NCI-H1694 treated with DMSO at 0.1 percent for 48 hours (cell line): ENCODE results near the gene KCNQ2.

Experiments used
- DNase-seq: peaks from one replicate; lab custom pipeline; 2025; lab: John Stamatoyannopoulos, UW

KCNQ2 gene

DNA sequence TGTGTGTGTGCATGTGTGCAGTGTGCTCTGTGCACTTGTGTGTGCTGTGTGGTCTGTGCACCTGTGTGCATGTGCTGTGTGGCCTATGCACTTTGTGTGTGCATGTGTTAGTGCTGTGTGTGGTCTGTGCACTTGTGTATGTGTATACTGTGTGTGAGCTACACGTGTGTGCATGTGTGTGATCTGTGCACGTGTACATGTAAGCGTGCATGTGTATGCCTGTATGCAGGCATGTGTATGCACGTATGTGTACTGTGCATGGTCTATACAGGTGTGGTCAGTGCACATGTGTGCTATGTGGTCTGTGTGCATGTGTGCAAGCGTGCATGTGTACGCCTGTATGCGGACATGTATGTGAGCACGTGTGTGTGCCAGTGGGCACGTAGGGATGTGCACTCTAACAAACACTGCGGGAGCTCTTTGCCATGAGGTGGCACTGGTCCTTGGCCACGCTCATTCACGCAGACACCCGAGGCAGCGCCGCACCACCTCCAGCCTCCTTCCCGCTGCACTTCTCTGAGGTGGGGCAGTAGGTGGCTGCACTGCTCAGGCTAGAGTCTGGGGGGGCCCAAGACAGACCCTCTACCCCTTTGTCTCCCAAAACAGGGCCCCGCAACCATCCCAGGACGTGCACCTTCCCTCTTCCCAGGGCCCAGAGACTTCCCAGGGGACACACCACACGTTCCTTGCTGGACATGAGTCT lies 68.9 kb downstream of the KCNQ2 start:
- no peak for DNase-seq

DNA sequence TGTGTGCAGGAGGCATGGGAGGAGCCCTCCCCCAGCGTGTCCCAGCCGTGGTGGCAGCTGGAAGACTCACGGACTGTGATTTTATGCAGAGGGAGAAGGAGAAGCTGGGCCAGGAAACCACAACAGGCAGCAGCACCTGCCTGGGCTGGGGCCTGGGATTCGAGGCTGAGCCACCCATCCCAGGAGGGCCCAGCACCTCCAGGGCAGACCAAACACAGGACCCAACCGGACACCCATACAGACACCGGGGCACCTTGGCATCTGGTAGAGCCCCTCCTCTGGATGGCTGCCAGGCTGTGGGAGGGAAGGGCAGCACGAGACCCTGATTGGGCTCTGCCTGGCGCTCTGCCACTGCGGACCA lies 69.6 kb downstream of the KCNQ2 start:
- DNase-seq: peak; percentile 20

DNA sequence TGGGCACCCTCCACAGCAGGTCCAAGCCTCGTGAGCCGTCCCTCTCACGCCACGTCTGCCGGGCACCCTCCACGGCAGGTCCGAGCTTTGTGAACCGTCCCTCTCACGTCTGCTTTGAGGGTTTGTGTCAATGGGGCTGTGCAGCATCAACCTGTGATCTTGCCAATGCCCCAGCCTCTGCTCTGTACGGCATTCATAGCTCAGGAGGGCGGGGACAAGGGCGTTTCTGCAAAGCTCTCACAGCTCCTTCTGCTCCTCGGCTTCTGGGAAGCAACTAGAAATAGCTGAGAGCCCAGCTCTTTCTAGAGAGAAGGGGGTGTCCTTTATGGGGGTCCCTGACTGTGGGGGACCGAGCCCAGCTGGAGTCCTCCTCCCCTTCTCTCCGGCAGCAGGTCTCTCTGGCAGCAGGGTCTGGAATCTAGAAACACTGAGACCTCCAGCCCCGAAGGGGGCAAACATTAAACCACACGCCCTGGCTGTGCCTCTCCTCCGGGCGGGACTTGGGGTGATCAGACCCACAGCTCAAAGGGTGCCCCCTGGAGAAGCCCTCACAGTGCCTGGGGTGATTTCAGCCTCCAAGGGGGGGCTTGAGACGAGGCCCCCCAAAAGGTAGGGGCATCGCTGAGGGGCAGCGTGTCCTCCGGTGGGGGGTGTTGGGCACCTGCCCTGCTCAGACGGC lies 70.1 kb downstream of the KCNQ2 start:
- no peak for DNase-seq

- no peak for DNase-seq
Observed at GRCh38 chr20:63401384-63402110, 70.9 kb downstream of the KCNQ2 start.

DNA sequence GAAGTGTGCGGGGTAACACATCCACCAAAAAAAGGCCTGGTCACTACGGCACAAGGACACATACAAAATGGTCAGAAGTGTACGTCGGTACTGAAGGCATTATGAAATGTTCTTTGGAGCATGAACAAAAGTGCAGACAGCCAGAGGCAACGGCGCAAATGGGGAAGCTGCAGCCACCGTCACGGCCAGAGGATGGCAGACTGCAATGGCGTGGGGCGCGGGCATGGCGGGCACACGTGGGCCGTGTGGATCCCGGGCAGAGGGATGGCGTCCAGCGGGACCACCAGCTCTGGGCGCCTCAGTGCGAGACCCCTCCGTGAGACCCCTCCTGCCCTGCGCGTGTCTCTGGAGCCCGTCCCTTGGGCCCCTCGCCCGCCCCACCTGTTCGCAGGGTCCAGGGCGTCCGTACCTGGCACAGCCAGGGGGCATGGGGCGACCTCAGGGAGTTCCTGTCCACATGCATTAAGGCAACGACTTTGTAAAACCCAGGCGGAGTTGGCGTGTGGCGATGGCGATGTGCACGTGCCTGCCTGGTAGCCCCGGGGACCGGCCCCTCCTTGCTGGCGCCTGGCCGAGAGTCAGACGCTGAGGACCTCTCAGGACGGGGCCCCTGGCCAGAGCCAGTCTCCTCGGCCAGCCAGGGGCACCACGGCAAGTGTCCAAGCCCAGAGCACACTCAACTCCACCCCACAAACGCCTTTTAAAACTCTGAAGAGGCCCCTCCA lies 71.8 kb downstream of the KCNQ2 start:
- DNase-seq: no peak

DNA sequence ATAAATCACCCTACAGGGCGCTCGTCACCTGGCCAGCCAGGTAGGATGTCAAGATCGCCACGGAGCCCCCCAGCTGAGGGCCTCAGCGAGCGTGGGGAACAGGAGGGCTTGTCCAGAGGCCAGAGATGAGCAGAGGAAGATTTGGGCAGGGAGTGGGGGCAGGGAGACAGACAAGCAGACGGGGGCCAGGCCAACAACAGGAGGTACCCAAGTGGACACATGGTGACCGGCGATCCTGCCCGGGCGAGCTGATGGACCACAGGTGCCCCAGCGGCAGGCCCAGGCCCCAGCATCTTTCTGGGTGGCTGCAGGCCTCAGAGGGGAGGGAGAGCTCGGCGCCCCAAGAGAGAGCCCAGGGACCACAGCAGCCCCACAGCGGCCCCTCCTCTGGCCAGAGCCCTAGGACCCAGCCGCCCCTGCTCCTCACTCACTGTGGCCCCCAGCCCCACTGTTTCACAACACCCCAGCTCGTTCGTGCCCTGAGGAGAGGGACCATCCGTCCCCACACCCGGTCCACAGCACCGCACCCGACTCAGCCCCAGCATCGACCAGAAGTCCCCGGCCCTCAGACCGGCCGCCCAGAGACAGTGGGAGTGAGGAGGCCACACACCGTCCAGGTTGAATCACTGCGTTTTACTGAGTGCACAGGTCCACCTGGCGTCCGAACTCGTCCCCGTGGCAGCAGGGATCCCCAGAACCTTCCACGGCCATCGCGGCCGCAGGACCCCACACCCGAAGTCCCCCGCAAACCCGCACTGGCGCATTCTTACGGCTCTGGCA lies 72.7 kb downstream of the KCNQ2 start:
- DNase-seq: no peak

GRCh38 chr20:63398744-63399514 lies 73.5 kb downstream of the KCNQ2 start:
- DNase-seq: no peak

DNA sequence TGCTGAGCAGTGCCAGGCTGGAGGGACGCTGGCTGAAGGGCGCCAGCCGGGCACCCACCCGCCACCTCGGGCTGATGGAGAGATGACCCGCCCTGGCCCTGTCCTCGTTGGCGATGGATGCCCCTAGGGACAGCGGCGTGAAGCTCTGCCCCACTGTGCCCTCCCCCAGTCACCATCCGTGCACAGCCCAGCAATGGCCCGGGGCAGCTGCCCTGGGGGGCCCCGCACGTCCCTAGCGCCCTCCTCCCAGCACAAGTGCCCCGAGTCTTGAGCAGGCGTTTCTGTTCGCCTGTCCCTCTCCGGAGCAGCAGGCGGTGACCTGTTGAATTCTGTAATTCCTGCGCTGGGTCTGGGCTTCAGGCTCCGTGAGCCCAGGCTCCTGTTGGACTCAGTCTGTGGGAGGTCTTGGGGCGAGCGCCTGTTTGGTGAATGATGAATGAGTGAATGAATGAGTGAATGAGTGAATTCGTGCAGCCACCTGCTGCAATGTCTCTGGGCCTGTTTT lies 74.5 kb downstream of the KCNQ2 start:
- no peak for DNase-seq

DNA sequence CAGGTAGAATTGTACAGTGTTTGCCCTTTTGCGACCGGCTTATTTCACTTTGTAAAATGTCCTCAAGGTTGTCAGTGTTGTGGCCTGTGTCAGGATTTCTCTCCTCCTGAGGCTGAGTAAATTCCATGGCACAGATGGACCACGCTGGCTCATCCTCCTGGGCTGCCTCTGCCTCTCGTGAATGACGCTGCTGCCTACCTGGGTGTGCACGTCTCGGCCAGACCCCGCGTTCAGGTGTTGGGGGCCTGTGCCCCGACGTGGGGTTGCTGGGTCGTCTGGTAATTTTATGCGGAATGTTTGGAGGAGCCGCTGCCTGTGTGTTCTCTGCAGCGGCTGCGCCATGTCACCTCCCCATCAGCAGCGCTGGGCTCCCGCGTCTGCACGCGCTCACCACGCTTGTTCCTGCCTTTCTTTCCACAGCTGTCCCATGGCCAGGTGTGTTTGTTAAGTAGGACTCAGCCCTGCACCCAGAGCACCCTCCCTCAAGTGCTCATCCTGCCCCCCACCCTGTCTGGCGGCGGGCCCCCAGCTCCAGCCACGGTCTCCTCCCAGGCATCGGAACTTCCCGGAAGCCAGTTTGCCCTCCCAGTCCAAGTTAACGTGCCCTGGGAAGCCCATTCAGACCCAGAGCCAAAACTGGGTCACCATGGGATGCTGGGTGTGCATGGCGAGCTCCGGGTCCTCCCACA lies 75.2 kb downstream of the KCNQ2 start:
- no peak for DNase-seq

- DNase-seq: no peak
Observed at GRCh38 chr20:63396300-63396699, 76.2 kb downstream of the KCNQ2 start.

DNA sequence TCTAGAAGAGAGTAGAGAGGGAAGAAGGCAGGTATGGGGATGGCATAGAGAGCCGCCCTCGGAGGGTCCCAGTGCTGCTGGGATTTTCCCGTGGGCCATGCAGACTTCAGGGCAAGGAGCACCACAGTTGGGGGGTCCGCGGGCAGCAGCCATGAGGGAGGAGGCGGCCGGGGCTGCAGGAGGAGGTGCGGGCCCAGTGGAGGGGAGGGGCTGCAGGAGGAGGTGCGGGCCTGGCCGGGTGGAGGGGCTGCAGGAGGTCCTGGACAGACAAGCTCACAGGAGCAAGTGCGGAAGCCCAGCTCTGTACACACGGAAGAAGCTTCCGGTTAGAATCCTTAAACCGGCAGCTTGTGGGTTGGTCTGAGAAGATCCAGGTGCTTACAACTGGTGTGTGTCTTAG lies 76.7 kb downstream of the KCNQ2 start:
- no peak for DNase-seq

DNA sequence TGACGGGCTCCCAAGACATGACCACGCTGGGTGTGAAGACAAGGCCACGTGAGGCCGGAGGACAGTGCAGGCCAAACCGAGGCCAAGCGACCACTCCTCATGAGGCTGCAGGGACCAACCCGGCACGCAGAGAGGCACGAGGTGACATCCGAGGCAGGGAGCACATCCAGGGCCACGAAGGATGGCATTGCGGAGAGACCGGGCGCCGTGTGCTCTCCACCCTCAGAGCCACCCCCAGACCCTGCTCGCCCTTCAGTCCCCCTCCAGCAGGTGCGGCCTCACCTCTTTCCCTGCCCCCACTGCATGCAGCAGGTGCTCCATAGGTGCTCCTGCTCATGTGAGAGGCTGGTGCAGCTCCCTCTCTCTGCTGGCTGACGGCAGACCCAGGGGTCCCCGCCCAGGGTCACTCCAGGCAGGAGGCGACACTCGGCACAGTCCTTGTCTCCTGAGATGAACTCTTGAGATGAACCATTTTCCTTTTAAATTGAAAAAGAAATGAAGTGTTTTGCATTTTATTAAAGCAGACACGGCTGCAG lies 77.5 kb downstream of the KCNQ2 start:
- DNase-seq: no peak

DNA sequence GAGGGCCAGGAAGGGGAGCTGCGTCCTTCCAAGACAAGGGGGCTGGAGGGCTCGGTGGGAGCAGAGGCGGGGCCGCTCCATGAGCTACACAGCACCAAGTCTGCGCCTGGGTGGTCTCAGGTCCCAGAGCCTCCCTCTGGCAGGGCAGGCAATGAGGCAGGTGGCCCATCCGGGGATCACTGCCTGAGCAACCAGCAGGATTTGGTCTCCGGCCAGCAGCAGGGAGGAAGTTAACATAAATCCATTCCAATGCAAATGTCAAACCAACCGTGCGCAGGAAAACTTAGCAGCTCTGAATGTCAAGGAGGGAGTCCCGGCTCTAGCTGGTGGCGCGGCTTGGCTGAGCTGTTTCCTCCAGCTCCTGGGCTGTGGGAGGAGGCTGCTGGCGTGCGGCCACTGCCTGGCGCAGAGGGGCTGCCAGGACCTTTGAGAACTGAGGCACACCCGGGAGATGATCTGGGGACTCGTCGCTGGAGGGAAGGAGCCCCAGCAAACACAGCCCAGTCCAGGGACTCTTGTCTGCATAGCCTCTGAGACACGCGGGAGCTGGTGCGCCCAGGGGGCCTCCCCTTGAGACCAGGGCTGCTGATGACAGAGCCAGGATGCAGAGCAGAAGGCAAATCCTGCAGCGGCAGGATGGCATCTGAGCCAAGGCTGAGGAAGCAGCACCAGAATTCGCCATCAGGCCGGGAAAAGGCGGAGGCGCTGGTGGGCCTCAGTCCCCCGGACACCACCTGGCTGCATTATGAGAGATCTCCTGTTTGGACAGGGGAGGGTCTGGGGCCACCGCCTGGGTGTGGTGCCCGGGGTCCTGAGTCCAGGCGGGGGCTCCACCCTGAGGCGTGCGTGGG lies 78.2 kb downstream of the KCNQ2 start:
- DNase-seq: peak; percentile 43

- DNase-seq: no peak
Observed at GRCh38 chr20:63393566-63393965, 78.9 kb downstream of the KCNQ2 start.

DNA sequence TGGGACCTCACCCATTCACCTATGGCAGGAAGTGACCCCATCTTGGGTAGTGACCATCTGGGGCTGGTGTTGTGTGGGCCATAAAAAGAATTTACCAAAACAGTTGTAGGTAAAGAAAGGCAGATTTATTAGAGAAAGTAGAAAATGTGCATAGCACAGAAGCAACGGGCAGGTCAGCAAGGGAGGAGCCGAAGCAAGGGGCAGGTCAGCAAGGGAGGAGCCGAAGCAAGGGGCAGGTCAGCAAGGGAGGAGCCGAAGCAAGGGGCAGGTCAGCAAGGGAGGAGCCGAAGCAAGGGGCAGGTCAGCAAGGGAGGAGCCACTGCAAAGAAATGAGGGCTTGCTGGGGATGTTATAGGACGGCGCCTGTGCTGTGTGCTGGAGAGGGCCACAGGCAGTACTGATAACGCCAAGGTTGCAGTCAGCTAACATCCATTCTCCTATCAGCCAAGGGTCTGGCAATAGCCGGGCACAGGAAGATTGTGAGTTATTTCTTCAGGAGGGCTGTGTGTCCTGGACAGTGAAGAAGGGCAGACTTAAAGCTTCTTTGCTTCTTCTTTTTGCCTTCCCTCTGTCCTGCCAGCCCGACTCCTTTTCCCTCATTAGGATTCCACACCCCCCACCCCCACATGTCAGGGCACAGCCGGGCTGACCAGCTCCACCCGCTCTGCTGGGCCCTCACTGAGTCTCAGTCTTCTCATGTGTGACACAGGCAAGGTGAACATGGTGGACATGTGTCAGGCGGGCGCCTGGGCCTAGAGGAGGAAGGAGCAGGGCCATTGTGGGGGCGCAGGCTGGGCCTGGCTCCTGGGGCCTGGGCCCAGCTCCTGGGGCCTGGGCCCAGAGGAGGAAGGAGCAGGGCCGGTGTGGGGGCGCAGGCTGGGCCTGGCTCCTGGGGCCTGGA lies 79.7 kb downstream of the KCNQ2 start:
- DNase-seq: no peak

GRCh38 chr20:63387917-63388316 lies 84.5 kb downstream of the KCNQ2 start:
- DNase-seq: no peak

DNA sequence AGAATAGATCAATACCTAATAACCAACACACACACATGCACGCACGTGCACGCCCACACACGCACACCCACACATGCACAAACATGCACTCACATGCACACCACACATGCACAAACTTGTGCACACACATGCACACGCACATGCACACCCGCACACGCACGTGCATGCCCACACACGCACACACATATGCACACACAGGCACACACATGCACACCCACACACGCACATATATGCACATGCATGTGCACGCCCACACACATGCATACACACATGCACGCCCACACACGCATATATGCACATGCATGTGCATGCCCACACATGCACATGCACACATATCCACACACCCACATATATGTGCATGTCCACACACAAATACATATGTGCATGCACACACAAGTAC lies 85.1 kb downstream of the KCNQ2 start:
- no peak for DNase-seq

DNA sequence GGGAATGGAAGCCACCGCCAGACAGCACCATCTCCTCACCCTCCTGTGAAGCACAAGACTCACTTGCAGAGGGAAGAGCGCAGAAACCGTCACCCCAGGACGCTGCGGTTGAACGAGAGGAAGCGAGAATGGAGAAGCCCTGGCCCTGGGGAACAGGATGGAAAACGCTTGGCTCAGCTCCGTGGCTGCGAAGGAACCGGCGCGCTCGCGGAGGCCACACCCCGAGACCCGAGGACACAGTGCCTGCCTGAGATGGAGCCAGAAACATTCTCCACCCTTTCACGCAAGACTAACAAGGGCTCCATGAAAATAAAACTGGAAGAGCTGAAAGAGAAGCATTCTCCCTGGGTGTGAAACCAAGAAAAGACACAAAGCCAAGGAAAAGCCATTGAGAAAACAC lies 86.0 kb downstream of the KCNQ2 start:
- DNase-seq: no peak
